Immature natural killer cell (primary cell): ENCODE data around the gene SYAP1. TPM values are rescaled to one million over a fixed set of nuclear protein-coding genes. Genes with fewer than 3 reads are reported as not detected.

Experiments used
- DNase-seq, 3 donors: peaks; one replicate each; pipeline ENCODE4 v3.0.0; 2022; ENCODE audit warnings: mixed read lengths in 1 of 3
- H3K27ac Mint-ChIP-seq, 6 donors: one replicate each; pipeline ENCODE4 v1.8.0; 2020; ENCODE audit warnings: mixed read lengths in 6 of 6, mild to moderate bottlenecking in 5 of 6, inconsistent platforms in 4 of 6, moderate library complexity in 3 of 6
- H3K27me3 Mint-ChIP-seq, 3 donors: one replicate each; pipeline ENCODE4 v1.8.0; 2020 to 2021; ENCODE audit warnings: low read depth in 3 of 3, mild to moderate bottlenecking in 3 of 3, mixed read lengths in 3 of 3, moderate library complexity in 3 of 3, inconsistent platforms in 1 of 3
- H3K36me3 Mint-ChIP-seq, 3 donors: one replicate each; pipeline ENCODE4 v1.8.0; 2020; ENCODE audit warnings: mixed read lengths in 3 of 3, inconsistent platforms in 2 of 3, mild to moderate bottlenecking in 2 of 3
- H3K4me1 Mint-ChIP-seq, 2 donors: one replicate each; pipeline ENCODE4 v1.8.0; 2020; ENCODE audit warnings: inconsistent platforms in 2 of 2, mild to moderate bottlenecking in 2 of 2, mixed read lengths in 2 of 2, moderate library complexity in 1 of 2
- H3K4me3 Mint-ChIP-seq, 5 donors: one replicate each; pipeline ENCODE4 v1.8.0; 2020; ENCODE audit warnings: mild to moderate bottlenecking in 5 of 5, mixed read lengths in 5 of 5, inconsistent platforms in 3 of 5, moderate library complexity in 3 of 5
- H3K9me3 Mint-ChIP-seq, 6 donors: one replicate each; pipeline ENCODE4 v1.8.0; 2020; ENCODE audit warnings: mild to moderate bottlenecking in 6 of 6, mixed read lengths in 6 of 6, inconsistent platforms in 4 of 6, moderate library complexity in 3 of 6
- polyA plus RNA-seq, 3 donors: library from polyadenylated mRNA; unstranded; fragments of 300-500 nt; fragmentation: Illumina TruSeq; gene quantifications; one replicate each; pipeline ENCODE4 v1.2.3, GENCODE V29; 2021

Gene SYAP1
- polyA plus RNA-seq, 3 donors from 2014 or later = 18.7 to 33.4 (median 28.8) TPM

DNA sequence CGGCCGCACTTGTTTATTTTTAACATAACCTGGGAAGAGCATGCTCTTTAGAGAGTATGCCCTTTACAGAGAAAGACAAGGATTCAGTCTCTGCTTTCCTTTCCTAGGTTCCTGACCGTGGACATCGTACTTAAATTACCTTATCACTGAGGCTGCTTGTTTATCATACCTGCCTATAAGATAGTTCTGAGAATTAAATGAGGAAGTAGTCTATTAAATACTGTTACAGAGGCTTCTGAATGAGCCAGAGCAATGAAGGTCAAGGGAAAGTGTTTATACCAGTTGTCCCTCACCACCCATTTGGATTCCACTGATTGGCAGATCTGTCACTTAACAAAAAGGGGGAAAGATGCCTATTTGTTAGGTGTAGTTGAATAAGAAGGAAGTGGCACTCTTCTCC, 76.9 kb downstream of the SYAP1 start:
- H3K4me3 Mint-ChIP-seq = no peak overlapping the region
- no peak for DNase-seq
- no peak overlapping the region for H3K27ac Mint-ChIP-seq
- H3K4me1 Mint-ChIP-seq = no peaks in the 10 kb centered on the region
- no peaks in the 10 kb centered on the region for H3K9me3 Mint-ChIP-seq
- H3K36me3 Mint-ChIP-seq = peaks cover 0 to 16% (median 0%) of the 10 kb centered on the region in 3 donors
- H3K27me3 Mint-ChIP-seq = peaks cover 0 to 3% (median 0%) of the 10 kb centered on the region in 3 donors

DNA sequence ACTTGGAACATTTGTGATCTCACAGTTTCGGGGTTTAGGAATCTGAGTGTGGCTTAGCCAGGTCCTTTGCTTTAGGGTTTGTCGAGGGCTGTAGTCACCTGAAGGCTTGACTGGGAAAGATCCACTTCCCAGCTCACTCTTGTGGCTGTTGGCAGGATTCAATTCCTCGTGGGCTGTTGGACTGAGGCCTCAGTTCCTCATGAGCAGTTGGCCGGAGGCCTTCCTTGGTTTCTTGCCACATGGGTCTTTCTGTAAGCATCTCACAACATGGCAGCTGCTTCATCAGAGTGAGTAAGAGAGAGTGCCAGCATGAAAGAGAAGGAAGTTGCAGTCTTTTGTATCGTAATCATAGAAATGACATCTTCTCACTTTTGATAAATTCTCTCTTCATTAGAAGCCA, 77.9 kb downstream of the SYAP1 start:
- no peak overlapping the region for H3K4me3 Mint-ChIP-seq
- no peaks in the 10 kb centered on the region for H3K9me3 Mint-ChIP-seq
- no peaks in the 10 kb centered on the region for H3K4me1 Mint-ChIP-seq
- H3K27ac Mint-ChIP-seq = no peak overlapping the region
- no peak for DNase-seq
- peaks cover 0 to 3% (median 0%) of the 10 kb centered on the region in 3 donors for H3K27me3 Mint-ChIP-seq
- peaks cover 0 to 16% (median 0%) of the 10 kb centered on the region in 3 donors for H3K36me3 Mint-ChIP-seq

DNA sequence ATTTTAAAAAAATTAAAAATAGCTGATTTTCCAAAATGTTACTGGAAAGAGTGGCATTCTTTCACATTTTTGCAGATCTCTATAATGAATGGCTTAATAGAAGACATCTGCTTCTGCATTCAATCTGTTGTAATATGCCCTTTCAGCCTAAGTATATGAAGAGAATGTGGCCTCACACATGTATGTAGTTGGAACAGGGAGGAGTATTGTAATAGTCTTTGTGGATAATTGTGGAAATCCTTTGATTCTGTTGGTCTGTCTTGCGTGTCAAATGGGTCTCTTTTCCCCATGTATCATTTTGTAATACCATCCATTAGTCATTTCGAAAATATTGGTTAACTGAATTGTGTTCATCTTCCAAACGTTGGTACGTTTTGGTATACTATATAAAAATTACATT, 78.4 kb downstream of the SYAP1 start:
- Mint-ChIP-seq H3K4me1 (no peaks in the 10 kb centered on the region), H3K36me3 (peaks cover 0 to 16% (median 0%) of the 10 kb centered on the region in 3 donors), H3K9me3 (no peaks in the 10 kb centered on the region), H3K27me3 (peaks cover 0 to 3% (median 0%) of the 10 kb centered on the region in 3 donors), H3K27ac (no peak overlapping the region), H3K4me3 (no peak overlapping the region)
- DNase-seq = no peak

DNA sequence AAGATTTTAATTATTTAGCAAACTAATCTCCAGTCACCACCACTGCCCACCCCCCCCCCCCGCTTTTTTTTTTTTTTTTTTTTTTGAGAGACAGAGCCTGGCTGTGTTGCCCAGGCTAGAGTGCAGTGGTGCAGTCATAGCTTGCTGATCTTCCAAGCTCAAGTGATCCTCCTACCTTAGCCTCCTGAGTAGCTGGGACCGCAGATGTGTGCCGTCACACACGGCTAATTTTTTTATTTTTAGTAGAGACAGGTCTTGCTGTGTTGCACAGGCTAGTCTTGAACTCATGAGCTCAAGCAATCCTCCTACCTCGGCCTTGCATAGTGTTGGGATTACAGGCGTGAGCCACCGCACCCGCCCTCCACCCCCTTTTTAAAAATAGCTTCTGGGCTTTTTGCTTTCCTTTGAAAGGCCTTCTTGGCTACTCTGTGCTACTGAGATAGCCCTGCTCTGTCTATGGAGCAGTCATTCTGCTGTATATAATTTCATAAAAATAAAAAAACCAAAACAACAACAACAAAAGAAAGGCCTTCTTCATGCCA, 85.6 kb downstream of the SYAP1 start:
- no peak overlapping the region for H3K4me3 Mint-ChIP-seq
- H3K27ac Mint-ChIP-seq = no peak overlapping the region
- peaks cover 13 to 28% of the 10 kb centered on the region in 2 donors for H3K4me1 Mint-ChIP-seq
- peaks cover 0 to 5% (median 3%) of the 10 kb centered on the region in 3 donors for H3K27me3 Mint-ChIP-seq
- peaks cover 0 to 6% (median 0%) of the 10 kb centered on the region in 3 donors for H3K36me3 Mint-ChIP-seq
- H3K9me3 Mint-ChIP-seq = no peaks in the 10 kb centered on the region
- DNase-seq = no peak

DNA sequence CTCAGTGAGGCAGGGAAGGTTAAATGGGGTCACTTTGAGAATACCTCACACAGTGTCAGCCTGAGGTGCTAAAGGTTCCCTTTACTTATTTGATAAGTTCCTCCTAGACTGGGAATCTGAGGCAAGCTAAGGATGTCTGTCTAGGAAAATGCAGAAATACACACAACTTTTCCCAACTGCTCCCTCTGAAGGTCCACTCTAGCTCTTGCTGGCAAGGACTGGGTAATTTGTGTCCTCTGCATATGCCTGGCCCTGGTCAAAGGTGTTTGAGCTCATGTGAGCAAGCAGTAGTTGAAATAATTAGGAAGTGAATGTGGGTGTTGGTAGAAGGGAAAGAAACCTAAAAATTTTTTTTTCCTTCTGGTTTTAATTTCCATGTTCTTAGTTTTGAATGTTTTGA, 88.1 kb downstream of the SYAP1 start:
- no peak for DNase-seq
- peaks cover 0 to 6% (median 0%) of the 10 kb centered on the region in 3 donors for H3K27me3 Mint-ChIP-seq
- peaks cover 0 to 6% (median 0%) of the 10 kb centered on the region in 3 donors for H3K36me3 Mint-ChIP-seq
- no peaks in the 10 kb centered on the region for H3K9me3 Mint-ChIP-seq
- H3K27ac Mint-ChIP-seq = peak overlapping the region in 1 of 6 donors; percentile 33
- no peak overlapping the region for H3K4me3 Mint-ChIP-seq
- peaks cover 16 to 28% of the 10 kb centered on the region in 2 donors for H3K4me1 Mint-ChIP-seq

DNA sequence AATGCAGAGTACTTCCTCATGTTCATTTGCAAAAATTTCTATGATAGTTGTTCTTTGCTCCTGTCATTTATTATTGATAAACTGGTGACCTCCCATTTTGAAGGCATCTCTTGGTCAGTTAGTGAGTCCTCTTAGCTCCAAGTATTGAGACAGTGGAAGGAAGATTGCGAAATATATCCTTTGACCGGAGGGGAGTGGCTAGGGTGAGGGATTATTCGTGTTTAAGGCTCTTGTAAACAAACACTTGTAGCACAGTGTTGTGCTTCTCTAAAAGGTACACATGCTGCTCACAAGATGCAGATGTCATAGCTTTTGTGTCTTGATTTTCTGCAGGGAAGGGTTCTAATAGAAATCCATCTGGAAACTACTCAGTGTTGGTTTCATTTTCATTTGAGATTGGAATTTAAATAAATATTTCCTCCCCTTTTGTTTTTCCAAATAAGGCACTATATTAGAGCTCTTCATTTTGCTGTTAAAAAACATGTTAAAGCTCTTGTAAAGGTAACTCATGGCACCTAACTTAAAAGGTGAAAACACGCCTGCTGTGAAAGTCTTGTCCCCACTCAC, 88.6 kb downstream of the SYAP1 start:
- no peaks in the 10 kb centered on the region for H3K9me3 Mint-ChIP-seq

DNA sequence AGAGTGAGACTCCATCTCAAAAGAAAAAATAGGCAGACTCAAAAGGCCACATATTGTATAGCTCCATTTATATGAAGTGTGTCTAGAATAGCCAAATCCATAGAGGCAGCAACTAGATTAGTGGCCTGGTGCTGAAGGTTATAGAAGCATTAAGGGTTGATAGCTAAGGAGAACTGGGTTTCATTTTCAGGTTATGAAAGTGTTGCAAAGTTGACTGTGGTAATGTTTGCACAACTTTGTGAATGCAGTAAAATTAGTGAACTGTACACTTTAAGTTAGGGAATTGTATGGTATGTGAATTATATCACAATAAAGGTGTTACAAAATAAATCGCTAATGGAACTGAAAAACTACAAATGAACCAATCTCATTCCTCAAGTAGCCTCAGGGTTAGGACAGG, 95.2 kb downstream of the SYAP1 start:
- Mint-ChIP-seq H3K9me3 (no peaks in the 10 kb centered on the region), H3K27me3 (peaks cover 0 to 2% (median 0%) of the 10 kb centered on the region in 3 donors), H3K4me3 (no peak overlapping the region), H3K27ac (no peak overlapping the region), H3K36me3 (peaks cover 0 to 12% (median 10%) of the 10 kb centered on the region in 3 donors), H3K4me1 (peaks cover 0 to 3% of the 10 kb centered on the region in 2 donors)
- DNase-seq = no peak

More for the DNA sequence above, 88.6 kb downstream of the SYAP1 start:
- Mint-ChIP-seq H3K27ac (peak overlapping the region in 3 of 6 donors; percentile 30 to 76 (median 54)), H3K36me3 (peaks cover 0 to 9% (median 3%) of the 10 kb centered on the region in 3 donors), H3K27me3 (peaks cover 0 to 6% (median 0%) of the 10 kb centered on the region in 3 donors), H3K4me1 (peaks cover 16 to 28% of the 10 kb centered on the region in 2 donors), H3K4me3 (no peak overlapping the region)
- DNase-seq = no peak

Other genes starting within 250 kb of the SYAP1 start
- not detected for gene S100G, start 69.5 kb upstream of the SYAP1 start, polyA plus RNA-seq
- 1 to 10 TPM; 1.1 to 5.7 (median 4.5) TPM for gene CTPS2, start 6.9 kb upstream of the SYAP1 start, polyA plus RNA-seq
- gene TXLNG, start 66.9 kb downstream of the SYAP1 start, polyA plus RNA-seq = 1 to 10 TPM; 5.2 to 9.8 (median 5.4) TPM
- gene RBBP7, start 150.8 kb downstream of the SYAP1 start, polyA plus RNA-seq = 100 to 1,000 TPM; 166 to 243 (median 199) TPM
- under 1 TPM in 2 of 3 donors, not detected in 1; 0.03 to 0.71 TPM for gene REPS2, start 227.0 kb downstream of the SYAP1 start, polyA plus RNA-seq